NCI-H2196 treated with DMSO at 0.1 percent for 48 hours (cell line): ENCODE results near the gene C1QA.
"Not testable (repeated sequence)": the region's sequence is repeated elsewhere in the genome, so short reads cannot be mapped to it uniquely, and the experiment has no call there.

ENCODE experiments used
- DNase-seq: peaks from one replicate; lab custom pipeline; 2025; ENCODE audit not compliant: unreplicated experiment; lab: John Stamatoyannopoulos, UW

C1QA gene

GRCh38 chr1:22639286-22639685 is 2.9 kb downstream of the C1QA start:
- DNase-seq, result no peak

GRCh38 chr1:22641247-22641646 is 4.8 kb downstream of the C1QA start:
- DNase-seq, result no peak

DNA sequence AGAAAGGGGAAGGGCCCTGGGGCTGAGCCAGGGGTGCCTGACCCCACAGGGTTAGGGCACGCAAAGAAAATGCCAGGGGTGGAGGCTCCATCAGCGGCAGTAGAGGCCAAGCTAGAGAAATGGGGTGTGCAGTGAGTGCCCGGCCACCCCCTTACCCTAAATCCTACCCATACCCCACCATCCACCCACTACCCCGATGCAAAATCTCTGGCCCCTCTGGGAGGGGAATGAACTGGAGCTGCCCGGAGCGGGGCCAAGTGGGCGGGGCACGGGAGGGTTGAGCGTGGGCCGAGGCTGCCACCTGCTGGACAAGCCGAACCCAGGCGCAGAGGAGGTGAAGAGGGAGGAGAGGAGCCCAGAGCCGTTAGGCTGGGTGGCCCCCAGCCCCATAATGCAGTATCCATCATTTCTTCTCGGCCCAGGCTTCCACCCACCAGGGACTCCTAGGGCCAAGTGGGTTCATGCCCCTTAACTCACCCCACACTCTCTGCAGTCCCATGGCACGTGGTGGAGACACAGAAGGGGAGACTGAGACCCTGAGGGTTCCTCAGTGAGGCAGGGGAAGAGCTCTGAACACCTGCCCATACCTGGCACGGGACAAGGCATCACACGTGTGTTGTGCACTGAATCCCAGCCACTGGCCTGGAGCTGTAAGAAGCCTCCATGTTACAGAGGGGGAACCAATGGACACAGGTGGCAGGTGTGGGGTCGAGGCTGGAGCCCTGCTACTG is 5.6 kb downstream of the C1QA start:
- peak; percentile 15 for DNase-seq

DNA sequence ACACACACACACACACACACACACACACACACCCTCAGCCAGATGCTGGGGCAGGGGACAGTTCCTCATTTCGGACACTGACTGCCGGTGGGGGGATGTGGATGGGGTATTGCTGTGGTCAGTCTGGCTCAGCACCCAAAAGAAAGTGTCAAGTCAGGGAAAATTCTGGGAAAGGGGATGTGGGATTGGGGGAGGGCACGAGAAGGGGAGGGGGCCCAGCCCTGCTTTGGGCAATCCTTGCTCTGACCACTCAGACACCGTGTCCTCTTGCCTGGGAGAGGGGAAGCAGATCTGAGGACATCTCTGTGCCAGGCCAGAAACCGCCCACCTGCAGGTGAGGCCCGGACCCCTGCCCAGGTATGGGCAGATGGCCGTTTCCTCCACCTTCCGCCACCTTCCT is 7.0 kb downstream of the C1QA start, which contains the start of gene C1QC:
Gene C1QC, plus strand, starts transcription at position 253 of the 400 bp plus-strand sequence. CDS start 391 bp downstream, outside the sequence.
- DNase-seq, result no peak

DNA sequence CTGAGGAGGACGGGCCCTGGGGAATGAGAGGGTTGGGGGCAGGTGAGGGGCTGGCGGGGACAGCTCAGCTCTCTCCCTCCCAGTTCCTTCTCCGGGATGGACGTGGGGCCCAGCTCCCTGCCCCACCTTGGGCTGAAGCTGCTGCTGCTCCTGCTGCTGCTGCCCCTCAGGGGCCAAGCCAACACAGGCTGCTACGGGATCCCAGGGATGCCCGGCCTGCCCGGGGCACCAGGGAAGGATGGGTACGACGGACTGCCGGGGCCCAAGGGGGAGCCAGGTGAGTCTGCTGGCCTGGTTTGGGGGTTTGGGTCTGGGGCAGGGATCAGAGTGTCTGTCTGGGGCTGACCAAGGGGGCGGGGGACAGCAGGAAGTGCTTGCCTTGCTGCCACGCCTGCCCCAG is 7.5 kb downstream of the C1QA start:
- DNase-seq, result no peak

DNA sequence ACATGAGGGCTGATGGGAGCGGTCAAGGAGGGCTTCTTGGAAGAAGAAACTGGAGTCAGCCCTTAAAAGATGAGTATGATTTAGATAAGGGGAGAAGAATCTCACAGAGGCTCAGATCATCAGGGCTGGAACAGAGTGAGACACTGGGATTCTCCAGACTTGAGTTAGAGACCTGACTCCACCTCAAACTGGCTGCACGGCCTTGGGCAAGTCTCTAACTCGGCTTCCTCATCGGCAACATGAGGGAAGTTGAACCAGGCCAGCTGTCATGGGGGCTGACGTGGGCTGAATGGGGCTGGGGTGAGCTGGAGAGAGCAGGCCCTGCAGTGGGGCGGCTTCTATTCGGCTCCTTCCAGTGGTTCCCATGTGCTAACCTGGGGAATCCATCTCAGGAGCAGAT is 9.5 kb downstream of the C1QA start:
- no peak for DNase-seq

DNA sequence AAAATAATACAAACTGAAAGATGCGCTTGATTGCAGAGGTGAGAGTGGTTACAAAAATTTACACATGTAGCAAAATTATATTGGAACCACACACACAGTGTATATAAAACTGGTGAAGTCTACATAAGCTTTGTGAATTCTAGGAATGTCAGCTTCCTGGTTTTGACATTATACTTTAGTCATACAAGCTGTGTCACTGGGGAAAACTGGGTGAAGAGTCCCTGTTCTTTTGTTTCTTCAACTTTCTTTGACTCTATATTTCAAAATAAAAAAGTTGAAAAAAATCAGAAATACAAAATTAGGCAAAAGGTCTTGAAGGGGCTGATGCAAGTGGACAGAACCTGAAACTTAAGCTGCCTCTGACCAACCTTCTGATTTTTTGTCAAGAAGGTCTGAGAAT is 10.0 kb downstream of the C1QA start:
- no peak for DNase-seq

- DNase-seq, result no peak
Observed at GRCh38 chr1:22650089-22650693, 13.8 kb downstream of the C1QA start.

DNA sequence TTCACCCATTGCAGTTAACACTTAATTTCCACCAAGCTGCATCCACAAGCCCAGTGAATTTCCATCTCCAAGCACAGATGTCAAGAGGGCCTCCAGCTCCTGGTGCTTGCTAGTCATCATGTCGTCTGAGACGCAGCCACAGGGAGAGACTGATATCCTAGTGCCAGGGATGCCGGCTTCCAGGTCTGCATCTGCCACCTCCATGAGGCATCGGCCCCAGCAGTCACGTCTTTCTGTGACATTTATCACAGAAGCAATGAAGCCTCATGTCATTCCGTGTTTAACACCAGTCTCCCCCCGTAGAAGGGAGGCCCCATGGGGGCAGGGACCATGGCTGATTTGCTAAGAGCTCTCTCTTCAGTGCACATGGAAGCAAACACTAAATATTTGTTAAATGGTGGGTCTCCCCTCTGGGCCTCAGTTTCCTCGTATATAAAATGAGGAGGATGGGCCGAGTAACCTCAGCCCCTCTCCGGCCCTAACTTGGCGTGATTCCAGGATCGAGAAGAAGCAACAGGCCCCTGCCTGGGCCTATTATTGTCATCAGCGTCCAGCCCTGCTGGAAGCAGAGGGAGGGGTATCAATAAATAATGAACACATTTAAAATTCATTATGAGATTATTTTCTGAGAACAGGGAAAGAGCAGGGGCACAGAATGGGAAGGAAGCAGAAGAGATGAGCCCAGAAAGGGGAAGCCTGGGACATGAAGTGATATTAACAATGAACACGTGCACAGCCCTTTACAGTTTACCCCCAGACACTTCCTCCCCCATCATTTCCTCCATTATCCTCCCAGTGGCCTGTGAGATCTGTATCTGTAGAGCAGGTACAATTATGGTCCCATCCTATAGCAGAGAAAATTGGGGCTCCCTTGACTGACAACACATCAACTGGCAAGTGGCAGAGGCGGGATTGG is 15.8 kb downstream of the C1QA start:
- no peak for DNase-seq

DNA sequence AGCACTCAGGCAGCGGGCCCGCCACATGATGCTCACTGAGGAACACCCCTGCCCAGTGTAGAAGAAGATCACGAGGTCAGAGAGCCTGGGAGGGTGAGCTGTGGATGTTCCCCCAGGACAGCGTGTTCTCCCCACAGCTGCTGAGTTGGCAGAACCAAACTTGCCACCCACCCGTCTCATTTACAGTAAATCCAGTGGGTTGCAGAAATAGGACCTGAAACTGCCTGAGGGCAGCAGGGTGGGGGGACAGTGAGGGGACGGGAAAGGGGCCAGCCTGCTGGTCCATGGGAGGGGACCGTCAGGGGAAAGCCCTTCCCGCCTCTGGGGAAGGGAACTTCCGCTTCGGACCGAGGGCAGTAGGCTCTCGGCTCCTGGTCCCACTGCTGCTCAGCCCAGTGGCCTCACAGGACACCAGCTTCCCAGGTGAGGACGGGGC is 16.5 kb downstream of the C1QA start, which contains the start of gene C1QB:
Gene C1QB, plus strand, starts transcription at position 356 of the 436 bp plus-strand sequence. CDS start 6,227 bp downstream, outside the sequence.
- no peak for DNase-seq

DNA sequence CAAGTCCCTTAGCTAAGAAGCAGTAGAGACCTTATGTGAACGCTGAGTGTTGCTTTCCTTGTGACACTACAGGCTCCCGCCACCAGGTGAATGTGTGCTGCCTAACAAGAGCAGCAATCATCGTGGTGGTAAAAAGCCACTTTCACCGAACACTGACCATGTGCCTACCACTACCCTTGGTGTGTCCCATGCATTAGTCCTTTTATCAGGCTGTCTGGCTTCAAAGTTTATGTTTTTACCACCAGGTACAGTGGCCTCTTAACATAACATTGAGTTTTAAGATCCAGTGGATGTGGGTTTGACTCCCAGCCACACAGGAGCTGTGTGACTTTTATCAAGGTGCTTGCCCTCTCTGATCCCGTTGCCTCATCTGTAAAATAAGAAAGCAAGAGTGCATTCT is 18.3 kb downstream of the C1QA start:
- DNase-seq, result no peak

- DNase-seq, result no peak
Observed at GRCh38 chr1:22658385-22659163, 22.1 kb downstream of the C1QA start.

GRCh38 chr1:22660716-22661241 is 24.4 kb downstream of the C1QA start:
- DNase-seq, result no peak

- no peak for DNase-seq
Observed at GRCh38 chr1:22661880-22662279, 25.5 kb downstream of the C1QA start.

- DNase-seq, result peak; percentile 21
Observed at GRCh38 chr1:22662318-22662717, 25.9 kb downstream of the C1QA start.

DNA sequence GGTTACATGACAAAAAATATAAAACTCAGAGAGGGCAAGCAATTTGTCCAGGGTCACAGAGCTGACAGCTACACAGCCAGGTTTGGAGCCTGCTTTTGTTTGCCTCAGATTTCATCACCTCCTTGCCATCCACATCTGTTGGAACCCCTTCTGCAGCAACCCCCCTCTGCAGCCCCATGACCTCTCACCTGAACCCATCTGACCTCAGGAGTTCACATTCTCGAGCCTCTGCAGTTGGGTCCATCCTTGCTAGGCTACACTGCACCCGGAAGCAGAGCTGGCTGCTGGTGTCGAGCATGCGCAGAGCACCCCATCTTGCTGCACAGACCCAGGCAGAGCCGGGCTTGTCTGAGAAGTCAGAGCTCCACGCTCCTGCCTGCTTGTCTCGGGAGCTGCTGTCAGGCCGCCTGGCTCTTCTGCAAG is 26.6 kb downstream of the C1QA start:
- DNase-seq, result no peak

DNA sequence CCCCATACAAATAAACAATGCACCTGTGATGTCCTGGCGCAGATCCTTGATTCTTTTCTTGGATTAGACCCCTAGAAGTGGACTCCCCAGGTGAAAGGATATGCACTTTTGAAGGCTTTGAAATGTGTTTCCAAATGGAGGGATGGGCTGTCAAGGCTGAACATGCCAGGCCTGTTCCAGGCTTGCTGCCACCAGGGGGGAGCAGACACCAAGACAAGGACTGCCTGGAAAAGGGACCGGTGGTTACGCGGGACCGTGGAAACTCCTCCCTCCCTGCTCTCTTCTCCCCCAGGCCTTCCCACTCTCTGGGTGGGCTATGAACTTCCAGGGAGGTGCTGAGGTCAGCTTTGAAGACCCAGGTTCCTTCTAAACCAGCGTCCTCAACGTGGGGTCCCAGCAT is 29.3 kb downstream of the C1QA start:
- DNase-seq, result no peak

DNA sequence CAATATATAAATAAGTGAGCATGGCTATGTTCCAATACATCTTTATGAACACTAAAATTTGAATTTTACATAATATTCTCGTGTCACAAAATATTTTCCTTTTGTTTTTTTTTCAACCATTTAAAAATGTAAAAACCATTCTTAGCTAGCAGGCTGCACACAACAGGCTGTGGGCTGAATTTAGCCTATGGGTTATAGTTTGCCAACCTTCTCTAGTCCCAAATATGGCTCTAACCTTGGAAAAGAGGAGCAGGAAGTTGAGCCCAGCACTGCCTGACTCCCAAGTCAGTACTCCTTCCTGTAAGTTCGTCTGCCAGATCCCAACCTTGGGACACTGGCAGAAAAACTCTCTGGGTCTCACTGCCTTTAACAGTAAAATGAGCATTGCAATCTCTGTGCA is 30.0 kb downstream of the C1QA start:
- no peak for DNase-seq

- DNase-seq, result not testable (repeated sequence)
Observed at GRCh38 chr1:22668840-22669239, 32.4 kb downstream of the C1QA start.

- no peak for DNase-seq
Observed at GRCh38 chr1:22670352-22670975, 34.0 kb downstream of the C1QA start.
